HS-27A (cell line): Measurements from ENCODE around the gene MORN1.

Experiments used
- DNase-seq: peaks from one replicate; pipeline ENCODE4 v3.0.0-alpha.2; 2012; ENCODE audit warnings: low read depth, missing footprints

MORN1 gene

GRCh38 chr1:2404890-2405511 is 13.6 kb upstream of the MORN1 start:
- no peak for DNase-seq

DNA sequence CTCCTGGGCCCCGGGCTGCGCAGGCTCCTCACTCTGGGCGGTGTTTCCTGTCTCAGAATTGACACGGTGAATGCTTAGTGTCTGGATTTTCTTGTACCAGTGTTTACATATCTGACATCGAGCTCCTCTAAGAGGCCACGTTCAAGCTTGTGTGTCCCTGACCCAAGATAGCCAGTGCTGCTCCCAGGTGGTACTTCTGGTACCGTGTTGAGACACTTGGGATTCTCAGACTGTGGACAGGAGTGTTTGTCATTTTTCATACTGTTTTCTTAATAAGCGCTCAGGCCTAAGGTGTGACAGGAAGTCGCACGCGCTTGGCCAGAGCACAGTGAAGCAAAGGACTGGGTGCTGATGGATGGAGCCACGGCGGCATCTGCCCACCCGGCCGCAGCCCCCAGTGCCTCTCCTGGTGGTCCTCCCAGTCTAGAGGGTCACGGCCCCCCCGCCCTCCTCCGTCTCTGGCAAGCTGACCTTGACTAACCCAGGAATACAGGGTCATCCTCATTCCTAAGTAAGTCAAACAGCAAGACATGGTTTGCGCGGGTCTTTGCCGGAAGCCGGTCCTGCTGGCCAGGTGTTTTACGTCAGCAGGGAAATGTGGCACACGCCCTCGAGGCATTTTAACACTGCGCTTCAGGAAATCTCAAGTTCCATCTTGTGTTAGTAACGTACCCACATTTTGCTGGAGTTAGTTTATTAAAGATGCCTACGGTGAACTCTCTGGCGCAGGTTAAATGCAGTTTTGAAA is 13.0 kb upstream of the MORN1 start:
- DNase-seq, result no peak

DNA sequence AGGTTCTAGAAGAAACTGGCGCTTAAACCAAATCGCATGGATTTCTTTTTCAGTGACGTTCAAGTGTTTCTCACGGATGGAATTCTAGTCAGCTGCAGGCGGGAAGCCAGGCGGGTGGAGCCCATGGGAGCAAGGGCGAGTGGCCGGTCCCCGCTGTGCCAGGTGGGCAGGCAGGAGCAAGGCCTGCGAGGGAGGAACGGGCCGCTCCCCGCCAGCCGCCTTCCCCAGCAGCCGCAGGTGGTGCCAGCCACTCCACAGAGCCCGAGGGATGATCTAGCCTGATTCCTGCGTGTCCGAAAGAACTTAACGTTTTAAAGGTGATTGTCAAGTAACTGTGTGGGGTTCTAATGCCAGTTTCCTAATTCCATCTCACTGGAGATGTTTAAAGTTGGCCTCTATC is 11.9 kb upstream of the MORN1 start:
- no peak for DNase-seq

GRCh38 chr1:2402420-2402819 is 11.1 kb upstream of the MORN1 start:
- DNase-seq, result no peak

- no peak for DNase-seq
Observed at GRCh38 chr1:2400950-2401649, 9.7 kb upstream of the MORN1 start.

DNA sequence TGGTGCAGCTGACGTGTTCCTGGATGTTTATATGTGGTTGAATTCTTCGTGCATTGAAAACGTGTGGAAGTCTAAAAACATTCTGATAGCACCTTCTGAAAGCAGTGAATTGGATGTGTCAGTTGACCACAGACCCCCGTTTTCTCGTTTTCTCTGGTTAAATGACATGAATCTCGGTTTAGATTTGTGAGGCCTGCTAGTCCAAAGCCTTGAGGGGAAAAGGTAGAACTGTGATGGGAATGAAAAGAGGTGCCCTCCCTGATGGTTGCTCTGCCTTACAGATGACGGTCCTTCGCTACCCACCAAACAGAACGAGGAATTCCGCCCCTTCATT is 9.2 kb upstream of the MORN1 start:
- no peak for DNase-seq

DNA sequence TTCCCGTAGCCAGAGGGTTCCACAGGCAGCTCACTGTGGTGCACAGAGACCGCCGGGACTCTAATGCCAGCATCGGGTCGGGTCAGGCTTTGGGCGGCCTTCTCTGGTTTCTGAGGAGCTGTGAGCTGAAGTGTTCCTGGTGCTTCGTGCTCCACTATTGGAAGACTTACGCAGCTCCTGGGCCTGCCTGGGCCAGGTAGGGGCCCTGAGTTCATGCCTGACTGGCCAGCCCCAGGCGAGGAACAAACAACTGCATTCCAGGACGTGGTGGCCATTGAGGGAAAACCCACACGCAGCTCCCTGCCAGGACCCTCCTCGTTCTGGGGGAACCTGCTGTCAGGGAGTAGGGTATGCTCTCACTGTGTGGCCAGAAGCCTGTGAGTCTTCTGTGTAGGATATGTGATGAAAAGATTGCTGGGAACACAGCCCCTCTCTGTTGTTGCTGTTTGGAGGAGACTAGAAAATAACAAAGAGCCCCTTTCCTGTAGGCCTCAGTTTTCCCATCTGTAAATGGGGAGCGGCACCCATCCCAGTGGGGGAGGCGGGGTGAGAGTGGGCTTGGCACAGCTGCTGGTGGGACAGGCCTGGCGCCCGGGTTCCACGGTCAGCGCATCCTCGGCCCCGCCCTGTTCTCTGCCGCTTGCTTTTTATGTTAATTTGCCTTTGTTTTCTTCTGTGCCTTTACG is 8.7 kb upstream of the MORN1 start:
- no peak for DNase-seq

- no peak for DNase-seq
Observed at GRCh38 chr1:2398871-2399270, 7.5 kb upstream of the MORN1 start.

- no peak for DNase-seq
Observed at GRCh38 chr1:2397007-2397679, 5.8 kb upstream of the MORN1 start.

DNA sequence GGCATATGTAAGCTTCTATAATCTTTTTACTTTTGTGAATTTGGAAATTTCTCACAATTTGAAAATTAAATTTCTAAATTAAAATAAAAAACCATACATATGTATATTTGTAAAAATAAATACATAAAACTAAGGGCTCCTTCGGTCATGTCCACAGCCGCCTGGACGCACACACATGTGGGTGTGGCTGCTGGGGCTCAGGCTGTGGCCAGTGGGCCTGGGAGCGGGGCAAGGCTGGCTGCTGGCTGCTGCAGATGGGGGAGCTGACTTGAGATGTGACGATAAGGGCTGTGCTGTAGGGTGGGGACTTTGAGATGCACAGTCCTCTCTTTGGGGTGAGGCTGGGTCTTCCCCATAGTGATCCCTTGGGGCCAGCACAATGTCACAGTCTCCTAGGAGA is 5.1 kb upstream of the MORN1 start:
- no peak for DNase-seq

DNA sequence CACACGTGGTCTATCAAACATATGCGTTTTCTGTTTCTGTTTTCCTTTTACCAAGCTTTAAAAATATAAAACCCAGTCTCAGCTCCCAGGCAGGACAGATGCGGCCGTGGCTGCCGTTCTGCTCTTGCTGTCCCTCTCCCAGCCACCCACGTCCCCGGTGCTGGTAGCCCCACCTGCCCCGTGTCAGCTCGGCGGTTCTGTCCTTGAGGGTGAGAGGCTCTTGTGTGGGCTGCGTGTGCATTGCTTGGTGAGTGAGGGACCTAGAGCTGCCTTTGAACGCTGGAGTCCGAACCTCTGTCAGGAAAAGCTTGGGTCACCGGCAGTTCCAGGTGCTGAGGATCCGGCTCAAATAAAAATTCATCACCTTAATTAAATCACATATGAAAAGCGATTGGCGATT is 4.7 kb upstream of the MORN1 start:
- DNase-seq, result no peak

GRCh38 chr1:2395245-2395644 is 3.9 kb upstream of the MORN1 start:
- DNase-seq, result no peak

DNA sequence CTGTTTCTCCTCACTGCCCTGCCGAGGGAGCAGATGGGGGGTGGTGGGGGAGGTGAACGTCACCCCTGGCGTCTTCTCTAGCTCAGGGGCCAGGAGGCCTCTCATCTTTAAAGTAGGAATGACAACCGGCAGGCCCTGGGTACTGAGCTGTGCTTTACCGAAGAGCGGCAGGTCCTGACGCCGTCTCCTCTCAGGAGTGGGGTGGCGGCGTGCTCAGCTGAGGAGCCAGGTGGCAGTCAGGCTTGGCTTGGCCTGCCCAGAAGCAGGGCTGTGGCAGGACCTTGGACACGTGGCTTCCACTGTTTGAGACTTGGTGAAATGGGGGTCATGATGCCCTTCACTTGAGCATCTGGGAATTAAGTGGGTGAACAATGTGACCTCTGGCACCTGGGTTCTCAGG is 3.4 kb upstream of the MORN1 start:
- no peak for DNase-seq

GRCh38 chr1:2394220-2394619 is 2.9 kb upstream of the MORN1 start:
- DNase-seq, result no peak

DNA sequence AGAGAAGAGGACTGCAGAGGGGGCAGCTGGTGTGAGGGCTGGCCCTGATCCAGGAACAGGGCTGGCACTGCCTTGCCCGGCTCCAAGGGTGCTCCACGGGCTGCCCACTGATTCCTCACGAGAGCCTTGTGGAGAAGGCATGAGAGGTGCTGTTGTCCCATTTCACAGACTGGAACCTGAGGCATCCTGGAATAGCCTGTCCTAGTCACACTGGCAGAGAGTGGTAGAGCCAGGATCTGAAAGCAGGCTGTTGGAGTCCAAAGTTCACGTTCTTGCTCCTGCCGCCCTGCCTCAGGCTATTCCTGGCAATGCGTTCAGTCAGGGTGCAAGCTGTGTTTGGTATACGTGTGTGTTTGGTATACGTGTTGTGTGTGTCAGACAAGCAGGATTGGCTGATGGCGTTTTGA is 2.1 kb upstream of the MORN1 start:
- no peak for DNase-seq

GRCh38 chr1:2392686-2393085 is 1.3 kb upstream of the MORN1 start:
- no peak for DNase-seq

GRCh38 chr1:2391931-2392509 is 666 bp upstream of the MORN1 start:
- no peak for DNase-seq

DNA sequence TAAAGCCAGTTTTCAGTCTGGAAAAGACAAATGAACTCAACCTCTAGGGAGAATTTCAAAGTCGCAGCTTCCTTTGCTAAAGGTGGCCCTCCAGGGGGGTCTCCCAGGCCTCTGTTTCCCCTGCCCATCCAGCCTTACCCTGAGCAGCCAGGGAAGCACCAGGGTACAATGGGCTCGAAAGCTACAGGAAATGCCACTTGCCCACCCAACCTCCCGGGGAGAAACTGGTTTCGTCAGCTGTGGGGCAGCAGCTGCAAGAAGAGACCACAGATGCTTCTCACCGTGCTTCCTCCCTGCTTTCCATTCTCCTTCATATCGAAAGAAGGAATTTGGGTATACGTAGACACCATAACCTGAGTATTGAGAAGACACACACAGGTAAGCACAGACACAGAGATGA is 1.7 kb downstream of the MORN1 start:
- DNase-seq, result no peak

DNA sequence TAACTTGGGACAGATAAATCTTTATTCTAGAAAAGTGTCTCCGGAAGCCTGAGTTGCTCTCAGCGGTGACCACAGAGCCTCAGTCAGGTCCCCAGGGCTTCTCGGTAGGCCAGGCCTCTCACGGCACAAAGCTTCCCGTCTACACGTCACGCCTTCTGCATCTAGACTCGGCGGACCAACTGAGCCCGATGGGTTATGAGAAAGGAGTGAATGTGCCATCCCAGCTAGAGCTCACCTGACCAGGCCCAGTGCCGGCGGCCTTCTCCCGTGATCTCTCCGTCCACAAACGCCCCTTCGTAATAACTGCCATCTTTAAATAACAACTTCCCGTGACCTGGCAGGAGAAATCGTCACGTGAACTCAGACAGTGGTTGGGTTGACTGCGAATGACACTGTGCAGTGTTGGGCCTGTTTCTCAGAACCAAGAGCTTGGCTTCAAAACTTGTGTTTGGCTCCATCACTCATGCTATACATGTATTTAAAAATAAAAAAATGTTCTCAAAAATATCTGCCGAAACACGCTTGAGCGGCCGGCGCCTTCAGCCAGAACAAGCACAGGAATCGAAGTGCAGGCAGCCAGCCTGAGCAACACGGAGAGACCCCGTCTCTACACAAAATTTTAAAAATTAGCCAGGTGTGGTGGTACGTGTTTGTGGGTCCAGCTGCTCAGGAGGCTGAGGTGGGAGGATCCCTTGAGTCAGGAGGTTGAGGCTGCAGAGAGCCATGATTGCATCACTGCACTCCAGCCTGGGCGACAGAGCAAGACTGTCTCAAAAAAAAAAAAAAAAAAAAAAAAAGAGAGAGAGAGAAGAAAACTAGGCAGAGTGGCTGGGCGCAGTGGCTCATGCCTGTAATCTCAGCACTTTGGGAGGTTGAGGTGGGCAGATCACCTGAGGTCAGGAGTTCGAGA is 3.1 kb downstream of the MORN1 start:
- DNase-seq, result no peak

- DNase-seq, result no peak
Observed at GRCh38 chr1:2386636-2387611, 4.4 kb downstream of the MORN1 start.
